Mesenchymal stem cell (in vitro differentiated cells and primary cell): ENCODE results near the gene PALM.

Experiments
- DNase-seq: peaks from one replicate; pipeline ENCODE4 v3.0.0-alpha.2; 2013
- H2AFZ ChIP-seq: one replicate; pipeline ENCODE4 v1.6.1; 2013; ENCODE audit warnings: low read depth, mild to moderate bottlenecking, control low read depth, inconsistent platforms, low read length, moderate library complexity
- H2AK5ac ChIP-seq: 2 replicates; pipeline ENCODE4 v1.6.1; 2013; ENCODE audit warnings: low read length, moderate library complexity, mild to moderate bottlenecking, inconsistent platforms; ENCODE audit not compliant: severe bottlenecking
- H2BK120ac ChIP-seq: one replicate; pipeline ENCODE4 v1.6.1; 2013; ENCODE audit warnings: low read depth, mild to moderate bottlenecking, inconsistent platforms, low read length, moderate library complexity
- H2BK12ac ChIP-seq, 2 experiments: one replicate each; pipeline ENCODE4 v1.6.1; 2013; ENCODE audit warnings: inconsistent platforms in 2 of 2, low read length in 2 of 2, mild to moderate bottlenecking in 2 of 2, moderate library complexity in 2 of 2, control low read depth in 1 of 2
- H2BK15ac ChIP-seq: one replicate; pipeline ENCODE4 v1.6.1; 2013; ENCODE audit warnings: mild to moderate bottlenecking, low read depth, inconsistent platforms; ENCODE audit not compliant: poor library complexity, severe bottlenecking
- H2BK5ac ChIP-seq: 2 replicates; pipeline ENCODE4 v1.6.1; 2013; ENCODE audit warnings: low read depth, mild to moderate bottlenecking, low read length, control low read depth, inconsistent platforms; ENCODE audit not compliant: poor library complexity, severe bottlenecking
- H3K14ac ChIP-seq, 2 experiments: one replicate each; pipeline ENCODE4 v1.6.1; 2013; ENCODE audit warnings: inconsistent platforms in 2 of 2, low read length in 2 of 2, control low read depth in 1 of 2, mild to moderate bottlenecking in 1 of 2, moderate library complexity in 1 of 2
- H3K18ac ChIP-seq, 2 experiments: one replicate each; pipeline ENCODE4 v1.6.1; 2013; ENCODE audit warnings: inconsistent platforms in 2 of 2, low read length in 2 of 2, control low read depth in 1 of 2, low read depth in 1 of 2, mild to moderate bottlenecking in 1 of 2
- H3K23ac ChIP-seq, 2 experiments: one replicate each; pipeline ENCODE4 v1.6.1; 2013; ENCODE audit warnings: inconsistent platforms in 2 of 2, low read length in 2 of 2, mild to moderate bottlenecking in 2 of 2, moderate library complexity in 2 of 2, control low read depth in 1 of 2
- H3K27ac ChIP-seq: 2 replicates; pipeline ENCODE4 v1.5.1; 2013; ENCODE audit warnings: mild to moderate bottlenecking, moderate library complexity, low read length, control low read depth, inconsistent platforms; ENCODE audit not compliant: poor library complexity, severe bottlenecking
- H3K27me3 ChIP-seq, 2 experiments: 2 replicates each; pipeline versions ENCODE4 v1.6.1 to v1.7.0; 2013; ENCODE audit warnings: low read length in 2 of 2, mild to moderate bottlenecking in 2 of 2, moderate library complexity in 2 of 2, control low read depth in 1 of 2, inconsistent platforms in 1 of 2; ENCODE audit not compliant: control insufficient read depth in 1 of 2, insufficient read depth in 1 of 2
- H3K36me3 ChIP-seq, 2 experiments: 2 replicates each; pipeline versions ENCODE4 v1.6.1 to v1.7.0; 2013; ENCODE audit warnings: low read length in 2 of 2, control low read depth in 1 of 2, inconsistent platforms in 1 of 2, low read depth in 1 of 2, mild to moderate bottlenecking in 1 of 2; ENCODE audit not compliant: insufficient read depth in 2 of 2, control insufficient read depth in 1 of 2
- H3K4ac ChIP-seq, 2 experiments: one replicate each; pipeline ENCODE4 v1.6.1; 2013; ENCODE audit warnings: inconsistent platforms in 2 of 2, low read length in 2 of 2, mild to moderate bottlenecking in 2 of 2, moderate library complexity in 2 of 2, control low read depth in 1 of 2, low read depth in 1 of 2
- H3K4me1 ChIP-seq: 2 replicates; pipeline ENCODE4 v1.6.1; 2013; ENCODE audit warnings: low read depth, low read length, control low read depth; ENCODE audit not compliant: control insufficient read depth, insufficient read depth
- H3K4me2 ChIP-seq: 2 replicates; pipeline ENCODE4 v1.6.1; 2013; ENCODE audit warnings: low read length, mild to moderate bottlenecking, inconsistent platforms; ENCODE audit not compliant: poor library complexity, severe bottlenecking
- H3K4me3 ChIP-seq, 2 experiments: 2 replicates each; pipeline versions ENCODE4 v1.5.1 to v1.7.0; 2013; ENCODE audit warnings: low read length in 2 of 2, mild to moderate bottlenecking in 2 of 2, control low read depth in 1 of 2, low read depth in 1 of 2; ENCODE audit not compliant: insufficient read depth in 1 of 2
- H3K79me1 ChIP-seq: replicated peaks from 2 replicates; pipeline ENCODE4 v1.6.1; 2013; ENCODE audit warnings: mild to moderate bottlenecking, control low read depth, low read length, inconsistent platforms; ENCODE audit not compliant: poor library complexity, severe bottlenecking
- H3K9ac ChIP-seq: 2 replicates; pipeline ENCODE4 v1.7.0; 2013; ENCODE audit warnings: mild to moderate bottlenecking, low read length, moderate library complexity
- H3K9me3 ChIP-seq: 2 replicates; pipeline ENCODE4 v1.7.0; 2013; ENCODE audit warnings: mild to moderate bottlenecking, low read length; ENCODE audit not compliant: control insufficient read depth
- H4K8ac ChIP-seq: one replicate; pipeline ENCODE4 v1.6.1; 2013; ENCODE audit warnings: inconsistent platforms, mild to moderate bottlenecking, low read length, moderate library complexity
- H4K91ac ChIP-seq: one replicate; pipeline ENCODE4 v1.6.1; 2013; ENCODE audit warnings: mild to moderate bottlenecking, low read length, inconsistent platforms
- WGBS: methylation state at CpG from one replicate; pipeline ENCODE4 v1.1.7; 2013; ENCODE audit warnings: mixed read lengths; 5-methylcytosine and 5-hydroxymethylcytosine counted together

PALM gene

DNA sequence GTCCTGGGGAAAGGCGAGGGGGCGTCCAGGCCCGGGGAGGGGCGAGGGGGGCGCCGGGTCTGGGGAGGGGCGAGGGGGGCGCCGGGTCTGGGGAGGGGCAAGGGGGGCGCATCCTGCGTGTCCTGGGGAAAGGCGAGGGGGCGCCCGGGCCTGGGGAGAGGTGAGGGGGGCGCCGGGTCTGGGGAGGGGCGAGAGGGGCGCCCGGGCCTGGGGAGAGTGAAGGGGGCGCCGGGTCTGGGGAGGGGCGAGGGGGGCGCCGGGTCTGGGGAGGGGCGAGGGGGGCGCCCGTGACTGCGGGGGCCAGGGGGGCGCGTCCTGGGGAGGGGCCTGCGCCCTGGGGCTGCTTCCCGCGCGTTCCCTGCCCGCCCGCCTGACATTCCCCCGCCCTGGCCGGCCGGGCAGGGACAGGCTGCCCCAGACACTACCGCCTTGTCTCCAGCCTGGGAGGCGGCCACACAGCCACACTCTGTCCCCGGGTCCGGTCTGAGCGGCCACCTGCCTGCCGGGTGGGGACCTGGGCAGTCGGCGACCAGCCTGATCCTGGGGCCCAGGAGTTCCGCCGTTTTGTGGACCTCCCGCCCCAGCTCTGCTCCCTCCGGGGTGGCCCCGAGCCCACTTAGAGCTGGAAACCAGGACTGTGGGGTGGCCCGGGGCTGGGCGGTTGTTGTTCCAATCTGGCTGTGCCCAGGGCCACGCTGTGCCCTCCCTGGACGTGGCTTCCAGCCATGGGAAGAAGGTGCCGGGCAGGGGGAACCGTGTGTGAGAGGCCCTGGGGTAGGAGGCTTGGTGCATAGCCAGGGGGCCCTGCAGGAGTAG is 11.8 kb downstream of the PALM start:
- 84% methylated on average over 28 of the region's 58 CpGs for WGBS
- Histone ChIP-seq H3K4me3 (no peak overlapping the region), H3K79me1 (peaks cover 36% of the 10 kb centered on the region), H2BK12ac (no peak overlapping the region), H3K4me1 (peaks cover 26% of the 10 kb centered on the region), H4K91ac (peak overlapping the region; percentile 75), H3K36me3 (peaks cover 1 to 31% of the 10 kb centered on the region in 2 experiments), H3K18ac (no peak overlapping the region), H2BK5ac (peak overlapping the region; percentile 4), H2AK5ac (no peak overlapping the region), H3K27ac (no peak overlapping the region), H3K4me2 (no peak overlapping the region), H2BK120ac (no peak overlapping the region), H4K8ac (no peak overlapping the region), H3K4ac (no peak overlapping the region), H3K9ac (no peak overlapping the region), H2BK15ac (no peak overlapping the region), H2AFZ (no peak overlapping the region), H3K14ac (peak overlapping the region in 1 of 2 experiments; percentile 41), H3K27me3 (no peaks in the 10 kb centered on the region), H3K9me3 (peaks cover 2% of the 10 kb centered on the region), H3K23ac (peak overlapping the region in 1 of 2 experiments; percentile 63)
- DNase-seq = no peak

DNA sequence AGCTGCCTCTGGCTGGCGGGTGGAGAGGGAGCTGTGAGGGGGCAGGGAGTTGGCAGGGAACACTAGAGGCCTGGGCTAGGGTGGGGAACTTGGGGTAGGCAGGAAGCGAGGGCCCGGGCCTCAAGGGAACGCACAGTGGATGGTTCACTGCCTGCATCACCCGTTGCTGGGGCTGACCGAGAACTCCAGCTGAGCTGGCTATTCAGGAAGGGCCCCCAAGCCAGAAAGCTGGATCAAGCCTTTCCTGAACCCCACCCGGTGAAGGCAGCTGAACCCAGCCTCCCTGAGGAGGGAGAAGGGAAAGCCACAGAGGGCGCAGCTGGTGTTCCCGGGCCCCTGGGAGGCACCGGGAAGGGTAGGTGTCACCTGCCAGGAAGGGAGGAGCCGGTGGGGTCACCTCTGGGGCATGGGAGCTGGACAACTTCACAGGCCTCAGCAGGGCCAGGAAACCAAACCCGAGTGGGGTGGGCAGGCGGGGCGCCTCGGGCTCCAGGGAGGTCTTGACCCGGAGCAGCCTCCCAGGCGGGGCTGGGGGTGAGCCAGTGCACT is 13.9 kb downstream of the PALM start:
- Histone ChIP-seq H3K27me3 (no peaks in the 10 kb centered on the region), H2BK120ac (no peak overlapping the region), H3K9ac (no peak overlapping the region), H3K4ac (no peak overlapping the region), H3K4me1 (peaks cover 25% of the 10 kb centered on the region), H2AK5ac (no peak overlapping the region), H4K91ac (no peak overlapping the region), H3K27ac (no peak overlapping the region), H3K79me1 (peaks cover 34% of the 10 kb centered on the region), H3K23ac (no peak overlapping the region), H2BK12ac (no peak overlapping the region), H3K36me3 (peaks cover 3 to 45% of the 10 kb centered on the region in 2 experiments), H2BK5ac (no peak overlapping the region), H2BK15ac (no peak overlapping the region), H3K18ac (no peak overlapping the region), H4K8ac (no peak overlapping the region), H2AFZ (no peak overlapping the region), H3K4me2 (no peak overlapping the region), H3K4me3 (no peak overlapping the region), H3K14ac (no peak overlapping the region), H3K9me3 (no peaks in the 10 kb centered on the region)
- DNase-seq = no peak
- WGBS = 89% methylated on average over 17 of the region's 17 CpGs

DNA sequence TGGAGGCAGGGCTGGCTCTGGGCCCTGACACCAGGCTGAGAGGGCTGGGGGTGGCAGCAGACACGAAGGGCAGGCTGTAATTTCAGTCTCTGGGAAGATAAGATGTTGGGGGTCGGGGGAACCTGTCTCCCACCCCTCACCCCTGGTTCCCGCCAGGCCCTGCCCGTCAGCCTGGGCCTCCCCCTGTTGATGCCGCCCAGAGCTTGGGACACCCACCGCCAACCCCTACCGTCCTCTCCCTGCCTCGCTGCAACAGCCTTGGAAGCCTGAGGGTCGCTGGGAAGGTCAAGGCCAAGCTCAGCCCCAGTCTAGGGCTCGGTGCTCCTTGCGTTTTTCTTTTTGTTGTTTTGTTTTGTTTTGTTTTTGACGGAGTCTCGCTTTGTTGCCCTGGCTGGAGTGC is 14.5 kb downstream of the PALM start:
- no peak overlapping the region for H2AK5ac ChIP-seq
- H2AFZ ChIP-seq = no peak overlapping the region
- H3K4ac ChIP-seq = no peak overlapping the region
- peaks cover 3 to 51% of the 10 kb centered on the region in 2 experiments for H3K36me3 ChIP-seq
- H2BK12ac ChIP-seq = no peak overlapping the region
- no peak overlapping the region for H3K18ac ChIP-seq
- no peak overlapping the region for H3K27ac ChIP-seq
- no peak overlapping the region for H3K14ac ChIP-seq
- no peak overlapping the region for H4K91ac ChIP-seq
- no peak overlapping the region for H3K4me3 ChIP-seq
- no peak overlapping the region for H2BK15ac ChIP-seq
- H3K9ac ChIP-seq = no peak overlapping the region
- H2BK5ac ChIP-seq = no peak overlapping the region
- H2BK120ac ChIP-seq = no peak overlapping the region
- H3K79me1 ChIP-seq = peaks cover 33% of the 10 kb centered on the region
- peaks cover 23% of the 10 kb centered on the region for H3K4me1 ChIP-seq
- no peak overlapping the region for H3K23ac ChIP-seq
- no peaks in the 10 kb centered on the region for H3K27me3 ChIP-seq
- H4K8ac ChIP-seq = no peak overlapping the region
- WGBS = 89% methylated on average over 11 of the region's 13 CpGs
- no peaks in the 10 kb centered on the region for H3K9me3 ChIP-seq
- no peak overlapping the region for H3K4me2 ChIP-seq
- DNase-seq = no peak

DNA sequence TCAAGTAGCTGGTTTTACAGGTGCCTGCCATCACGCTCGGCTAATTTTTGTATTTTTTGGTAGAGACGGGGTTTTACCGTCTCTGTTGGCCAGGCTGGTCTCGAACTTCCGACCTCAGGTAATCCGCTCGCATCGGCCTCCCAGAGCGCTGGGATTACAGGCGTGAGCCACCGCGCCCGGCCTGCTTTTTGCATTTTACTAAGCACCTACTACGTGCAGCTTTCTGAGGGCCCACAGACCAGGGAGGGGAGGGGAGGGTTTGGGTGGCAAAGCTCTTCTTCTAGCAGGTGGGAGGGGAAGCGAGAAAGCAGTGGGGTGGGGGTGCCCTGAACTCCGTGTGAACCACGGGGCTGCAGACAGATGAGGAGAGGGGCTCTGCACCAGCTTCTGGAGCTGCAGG is 15.0 kb downstream of the PALM start:
- Histone ChIP-seq H3K23ac (no peak overlapping the region), H2BK15ac (no peak overlapping the region), H3K27me3 (no peaks in the 10 kb centered on the region), H3K9me3 (no peaks in the 10 kb centered on the region), H4K91ac (no peak overlapping the region), H3K4me2 (no peak overlapping the region), H2BK12ac (no peak overlapping the region), H3K79me1 (peaks cover 33% of the 10 kb centered on the region), H2AFZ (no peak overlapping the region), H2BK5ac (no peak overlapping the region), H3K4ac (no peak overlapping the region), H3K4me3 (no peak overlapping the region), H3K27ac (no peak overlapping the region), H3K9ac (no peak overlapping the region), H2AK5ac (no peak overlapping the region), H2BK120ac (no peak overlapping the region), H3K4me1 (peaks cover 18% of the 10 kb centered on the region), H3K14ac (no peak overlapping the region), H4K8ac (no peak overlapping the region), H3K18ac (no peak overlapping the region), H3K36me3 (peaks cover 3 to 53% of the 10 kb centered on the region in 2 experiments)
- WGBS = 92% methylated on average over 18 of the region's 18 CpGs
- no peak for DNase-seq
